Gastroesophageal sphincter (tissue), 3 donors: ENCODE data around the gene TMEM271.

ENCODE experiments used
- CTCF ChIP-seq, 4 experiments: fragments of 200-600 bp in 2 of 4; fragments of 450-650 bp in 2 of 4; sonication (generic) in 1 of 4; IDR thresholded peaks; one replicate each; pipeline ENCODE4 v1.5.1; 2017 to 2019; ENCODE audit warnings: antibody characterized with exemption in 4 of 4, mild to moderate bottlenecking in 2 of 4, moderate library complexity in 2 of 4
- POLR2A ChIP-seq, 2 donors: fragments of 450-650 bp; IDR thresholded peaks; one replicate each; pipeline ENCODE4 v1.6.1; 2017; ENCODE audit warnings: antibody characterized with exemption in 2 of 2, mild to moderate bottlenecking in 2 of 2, moderate library complexity in 1 of 2
- POLR2AphosphoS5 ChIP-seq: sonication (generic); formaldehyde crosslinking; IDR thresholded peaks from one replicate; pipeline ENCODE4 v1.6.1; 2017; ENCODE audit warnings: antibody characterized with exemption

- TF ChIP-seq CTCF (IDR thresholded peaks at IDR 0.05) (no peak), POLR2A (IDR thresholded peaks at IDR 0.05) (no peak), POLR2AphosphoS5 (no peak)
These were observed 47.2 kb upstream of the TMEM271 start for GRCh38 chr4:622996-623913.
